GM23338 (cell line): ENCODE results near the gene ABL1. TPM values are rescaled to one million over a fixed set of nuclear protein-coding genes. Genes with fewer than 3 reads are reported as not detected.

Experiments
- ATAC-seq: fragments of 200-7000 bp; cut with Tn5 transposase; 3 replicates; pipeline ENCODE4 v1.9.1; 2020
- DNase-seq: peaks from one replicate; pipeline ENCODE4 v3.0.0-alpha.2; 2015; ENCODE audit warnings: low spot score
- H2AFZ ChIP-seq: fragments of 200-600 bp; sonication (generic); 2 replicates; pipeline ENCODE4 v1.8.0; 2016; ENCODE audit warnings: antibody characterized with exemption, mild to moderate bottlenecking, moderate library complexity
- H3F3A ChIP-seq: fragments of 200-600 bp; sonication (generic); replicated peaks from 2 replicates; pipeline ENCODE4 v1.8.0; 2017; ENCODE audit warnings: antibody characterized with exemption, mixed run types, low read depth
- H3K27ac ChIP-seq: fragments of 200-600 bp; sonication (generic); 2 replicates; pipeline ENCODE4 v1.6.1; 2016; ENCODE audit warnings: low read depth
- H3K27me3 ChIP-seq: fragments of 200-600 bp; sonication (generic); 2 replicates; pipeline ENCODE4 v1.8.0; 2016; ENCODE audit warnings: mild to moderate bottlenecking, mixed run types, moderate library complexity; ENCODE audit not compliant: insufficient read depth
- H3K36me3 ChIP-seq: fragments of 200-600 bp; sonication (generic); 2 replicates; pipeline ENCODE4 v1.8.0; 2016; ENCODE audit warnings: mild to moderate bottlenecking; ENCODE audit not compliant: insufficient read depth
- H3K4me1 ChIP-seq: fragments of 200-600 bp; sonication (generic); 2 replicates; pipeline ENCODE4 v1.8.0; 2016; ENCODE audit warnings: mild to moderate bottlenecking, moderate library complexity; ENCODE audit not compliant: insufficient read depth
- H3K4me2 ChIP-seq: fragments of 200-600 bp; sonication (generic); 2 replicates; pipeline ENCODE4 v1.7.1; 2017; ENCODE audit warnings: mixed run types
- H3K4me3 ChIP-seq: fragments of 200-600 bp; sonication (generic); 2 replicates; pipeline ENCODE4 v1.6.1; 2016; ENCODE audit warnings: mixed run types
- H3K79me2 ChIP-seq: fragments of 200-600 bp; sonication (generic); replicated peaks from 2 replicates; pipeline ENCODE4 v1.8.0; 2017; ENCODE audit warnings: mild to moderate bottlenecking; ENCODE audit not compliant: insufficient read depth
- H3K9me2 ChIP-seq: fragments of 200-600 bp; sonication (generic); 2 replicates; pipeline ENCODE4 v1.8.0; 2017; ENCODE audit not compliant: insufficient read depth
- H4K20me1 ChIP-seq: fragments of 200-600 bp; sonication (generic); replicated peaks from 2 replicates; pipeline ENCODE4 v1.8.0; 2017; ENCODE audit warnings: mild to moderate bottlenecking; ENCODE audit not compliant: insufficient read depth
- H3K27ac Mint-ChIP-seq: 2 replicates; pipeline ENCODE4 v1.8.0; 2020; ENCODE audit warnings: inconsistent platforms, mild to moderate bottlenecking, moderate library complexity, mixed read lengths
- H3K27me3 Mint-ChIP-seq: 3 replicates; pipeline ENCODE4 v1.8.0; 2022; ENCODE audit warnings: low read depth, mild to moderate bottlenecking, moderate library complexity, mixed read lengths, inconsistent platforms; ENCODE audit not compliant: insufficient read depth, poor library complexity
- H3K36me3 Mint-ChIP-seq: 3 replicates; pipeline ENCODE4 v1.8.0; 2021; ENCODE audit warnings: low read depth, mild to moderate bottlenecking, inconsistent platforms, moderate library complexity, mixed read lengths
- H3K4me1 Mint-ChIP-seq: 3 replicates; pipeline ENCODE4 v1.8.0; 2020; ENCODE audit warnings: mild to moderate bottlenecking, inconsistent platforms, mixed read lengths
- H3K4me3 Mint-ChIP-seq: 3 replicates; pipeline ENCODE4 v1.8.0; 2021; ENCODE audit warnings: moderate library complexity, mild to moderate bottlenecking, inconsistent platforms, mixed read lengths
- H3K9me3 Mint-ChIP-seq: 3 replicates; pipeline ENCODE4 v1.8.0; 2020; ENCODE audit warnings: moderate library complexity, mild to moderate bottlenecking, inconsistent platforms, mixed read lengths
- CREB1 ChIP-seq: fragments of 250-450 bp; sonication (Bioruptor Pico); IDR thresholded peaks from 2 replicates; pipeline ENCODE4 v1.5.0; 2020; ENCODE audit warnings: low read depth, mild to moderate bottlenecking, moderate library complexity
- CTCF ChIP-seq, 2 experiments: fragments of 200-600 bp in 1 of 2; sonication (generic) in 1 of 2; conservative IDR thresholded peaks; 2 replicates each; pipeline versions ENCODE4 v1.5.1 to v1.6.1; 2016 to 2017; ENCODE audit warnings: antibody characterized with exemption in 2 of 2, low read depth in 2 of 2, mild to moderate bottlenecking in 2 of 2, moderate library complexity in 1 of 2
- ETS1 ChIP-seq: IDR thresholded peaks from 2 replicates; pipeline ENCODE4 v1.6.1; 2016; ENCODE audit warnings: antibody characterized with exemption
- EZH2 ChIP-seq: fragments of 200-600 bp; sonication (generic); IDR thresholded peaks from one replicate; pipeline ENCODE4 v1.8.0; 2017; ENCODE audit warnings: antibody characterized with exemption, mild to moderate bottlenecking, low read depth; ENCODE audit not compliant: unreplicated experiment
- EZH2phosphoT487 ChIP-seq: fragments of 200-600 bp; sonication (generic); IDR thresholded peaks from one replicate; pipeline ENCODE4 v1.8.1; 2018; ENCODE audit warnings: antibody characterized with exemption; ENCODE audit not compliant: unreplicated experiment
- JUNB ChIP-seq: IDR thresholded peaks from one replicate; pipeline ENCODE4 v1.6.1; 2016; ENCODE audit warnings: antibody characterized with exemption; ENCODE audit not compliant: unreplicated experiment
- NANOG ChIP-seq: IDR thresholded peaks from 2 replicates; pipeline ENCODE4 v1.6.1; 2016; ENCODE audit warnings: antibody characterized with exemption, borderline replicate concordance
- POLR2AphosphoS5 ChIP-seq: IDR thresholded peaks from 2 replicates; pipeline ENCODE4 v1.6.1; 2016; ENCODE audit warnings: antibody characterized with exemption, low read depth
- STAT1 ChIP-seq: IDR thresholded peaks from one replicate; pipeline ENCODE4 v1.6.1; 2016; ENCODE audit warnings: antibody characterized with exemption; ENCODE audit not compliant: unreplicated experiment
- ZNF114 ChIP-seq: fragments of 250-450 bp; sonication (Bioruptor Pico); IDR thresholded peaks from 2 replicates; pipeline ENCODE4 v1.5.0; 2020; ENCODE audit warnings: mild to moderate bottlenecking, moderate library complexity
- ZNF331 ChIP-seq: fragments of 250-450 bp; sonication (Bioruptor Pico); IDR thresholded peaks from 2 replicates; pipeline ENCODE4 v1.5.0; 2020; ENCODE audit warnings: low read depth, mild to moderate bottlenecking, moderate library complexity
- ZNF462 ChIP-seq: fragments of 250-450 bp; sonication (Bioruptor Pico); IDR thresholded peaks from 2 replicates; pipeline ENCODE4 v1.5.0; 2020; ENCODE audit warnings: mild to moderate bottlenecking, moderate library complexity
- polyA plus RNA-seq: library from polyadenylated mRNA; unstranded; fragments of >200 nt; fragmentation: Nextera tagmentation; extraction: Ambion mirVana; gene quantifications from 2 replicates; pipeline ENCODE4 v1.2.1, GENCODE V29; 2016
- total RNA-seq: library from RNA; depleted of rRNA; stranded (reverse); fragments of >200 nt; shearing (Covaris generic); gene quantifications from 2 replicates; pipeline ENCODE4 v1.2.3, GENCODE V29; 2014
- TF ChIP-seq, protein P1 (sequence below): IDR thresholded peaks from one replicate; pipeline ENCODE4 v1.6.1; 2018; ENCODE audit warnings: antibody characterized with exemption; ENCODE audit not compliant: unreplicated experiment

The ABL1 gene
- total and polyA plus RNA-seq, 2 experiments from 2014 or later: 20.7 to 85.1 TPM

DNA sequence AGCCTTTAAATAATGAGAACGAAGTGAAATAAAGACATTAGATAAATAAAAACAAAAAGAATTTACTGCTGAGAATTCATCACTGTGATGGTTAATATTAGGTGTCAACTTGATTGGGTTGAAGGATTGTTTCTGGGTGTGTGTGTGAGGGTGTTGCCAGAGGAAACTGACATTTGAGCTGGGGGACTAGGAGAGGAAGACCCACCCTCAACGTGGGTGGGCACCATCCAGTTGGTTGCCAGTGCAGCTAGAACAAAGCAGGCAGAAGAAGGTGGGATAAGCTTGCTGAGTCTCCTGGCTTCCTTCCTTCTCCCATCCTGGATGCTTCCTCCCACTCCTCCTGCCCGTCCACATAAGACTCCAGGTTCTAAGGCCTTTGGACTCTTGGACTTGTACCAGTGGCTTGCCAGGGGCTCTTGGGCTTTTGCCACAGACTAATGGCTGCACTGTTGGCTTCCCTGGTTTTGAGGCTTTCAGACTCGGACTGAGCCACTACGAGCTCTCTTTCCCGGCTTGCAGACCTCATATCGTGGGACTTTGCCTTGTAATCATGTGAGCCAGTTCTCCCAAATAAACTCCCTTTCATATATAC lies 43.7 kb upstream of the ABL1 start:
- H3K9me3 Mint-ChIP-seq: peaks cover 11% of the 10 kb centered on the region; the same call in 2 of the 3 replicates
- Histone ChIP-seq H3K36me3 (no peaks in the 10 kb centered on the region), H3F3A (no peaks in the 10 kb centered on the region), H3K4me1 (peaks cover 14% of the 10 kb centered on the region), H3K4me3 (no peak overlapping the region), H4K20me1 (no peaks in the 10 kb centered on the region; the same call in 1 of the 2 replicates), H3K27me3 (no peaks in the 10 kb centered on the region), H3K79me2 (peaks cover 71% of the 10 kb centered on the region), H2AFZ (no peak overlapping the region), H3K27ac (no peak overlapping the region), H3K9me2 (no peaks in the 10 kb centered on the region), H3K4me2 (no peak overlapping the region)
- DNase-seq (no peak), ATAC-seq (no peak)
- peaks cover 22% of the 10 kb centered on the region for H3K4me1 Mint-ChIP-seq
- no peak overlapping the region for H3K27ac Mint-ChIP-seq
- peaks cover 16% of the 10 kb centered on the region for H3K36me3 Mint-ChIP-seq
- peaks cover 4% of the 10 kb centered on the region for H3K27me3 Mint-ChIP-seq
- TF ChIP-seq ZNF114 (CRISPR knock-in tag): no peak
- no peak for TF ChIP-seq CTCF (conservative IDR thresholded peaks at IDR 0.05; ENCODE audit: low read depth in 2 of 2)
- no peak for TF ChIP-seq POLR2AphosphoS5
- TF ChIP-seq ZNF462 (CRISPR knock-in tag): no peak
- no peak for TF ChIP-seq EZH2phosphoT487
- TF ChIP-seq CREB1: no peak
- no peak for TF ChIP-seq JUNB
- no peak for TF ChIP-seq ETS1
- no peak for TF ChIP-seq NANOG
- no peak for TF ChIP-seq STAT1
- TF ChIP-seq EZH2: no peak
- no peak for TF ChIP-seq ZNF331 (CRISPR knock-in tag)
- TF ChIP-seq, protein P1, sequence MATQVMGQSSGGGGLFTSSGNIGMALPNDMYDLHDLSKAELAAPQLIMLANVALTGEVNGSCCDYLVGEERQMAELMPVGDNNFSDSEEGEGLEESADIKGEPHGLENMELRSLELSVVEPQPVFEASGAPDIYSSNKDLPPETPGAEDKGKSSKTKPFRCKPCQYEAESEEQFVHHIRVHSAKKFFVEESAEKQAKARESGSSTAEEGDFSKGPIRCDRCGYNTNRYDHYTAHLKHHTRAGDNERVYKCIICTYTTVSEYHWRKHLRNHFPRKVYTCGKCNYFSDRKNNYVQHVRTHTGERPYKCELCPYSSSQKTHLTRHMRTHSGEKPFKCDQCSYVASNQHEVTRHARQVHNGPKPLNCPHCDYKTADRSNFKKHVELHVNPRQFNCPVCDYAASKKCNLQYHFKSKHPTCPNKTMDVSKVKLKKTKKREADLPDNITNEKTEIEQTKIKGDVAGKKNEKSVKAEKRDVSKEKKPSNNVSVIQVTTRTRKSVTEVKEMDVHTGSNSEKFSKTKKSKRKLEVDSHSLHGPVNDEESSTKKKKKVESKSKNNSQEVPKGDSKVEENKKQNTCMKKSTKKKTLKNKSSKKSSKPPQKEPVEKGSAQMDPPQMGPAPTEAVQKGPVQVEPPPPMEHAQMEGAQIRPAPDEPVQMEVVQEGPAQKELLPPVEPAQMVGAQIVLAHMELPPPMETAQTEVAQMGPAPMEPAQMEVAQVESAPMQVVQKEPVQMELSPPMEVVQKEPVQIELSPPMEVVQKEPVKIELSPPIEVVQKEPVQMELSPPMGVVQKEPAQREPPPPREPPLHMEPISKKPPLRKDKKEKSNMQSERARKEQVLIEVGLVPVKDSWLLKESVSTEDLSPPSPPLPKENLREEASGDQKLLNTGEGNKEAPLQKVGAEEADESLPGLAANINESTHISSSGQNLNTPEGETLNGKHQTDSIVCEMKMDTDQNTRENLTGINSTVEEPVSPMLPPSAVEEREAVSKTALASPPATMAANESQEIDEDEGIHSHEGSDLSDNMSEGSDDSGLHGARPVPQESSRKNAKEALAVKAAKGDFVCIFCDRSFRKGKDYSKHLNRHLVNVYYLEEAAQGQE: no peak
- no peak overlapping the region for H3K4me3 Mint-ChIP-seq
